ENCODE data around the gene MALL. TPM values are rescaled to one million over a fixed set of nuclear protein-coding genes. Genes with fewer than 3 reads are reported as not detected.

The MALL gene
- 2.5 TPM for total RNA-seq

GRCh38 chr2:110115291-110116032, at the start of gene MALL:
TSS of gene MALL (minus strand) at chr2:110115822. CDS start at chr2:110115792, 30 bp downstream.

Small RNA genes lying within 50 kb of the gene (small RNA-seq; reads per million reads assigned to genes)
- gene MIR4267, result not detected
- gene MIR4436B1, result not detected

Other genes starting within 250 kb of the MALL start
- gene LIMS3, start 217.1 kb downstream of the MALL start, total RNA-seq, result 2.1 TPM
- gene NPHP1, start 89.2 kb upstream of the MALL start, total RNA-seq, result 12.9 TPM
- 32.5 TPM for gene MTLN, start 96.7 kb upstream of the MALL start, total RNA-seq